Measurements from ENCODE around the gene IKZF5.

GRCh38 chr10:122949296-122949695 is 59.3 kb downstream of the IKZF5 start:
- TF ChIP-seq CTCF (IDR thresholded peaks at IDR 0.05; ENCODE audit: low read depth, low read length, poor library complexity, severe bottlenecking): no peak
- no peak for TF ChIP-seq EZH2phosphoT487 (IDR thresholded peaks at IDR 0.05; ENCODE audit: borderline replicate concordance, low read length)

All from DOHH2 (cell line).